PC-3 (cell line): Measurements from ENCODE around the gene CATSPERZ.

Experiments
- EZH2phosphoT487 ChIP-seq: fragments of 300-600 bp; sonication (generic); IDR thresholded peaks from 2 replicates; pipeline ENCODE4 v1.6.1; 2018; ENCODE audit warnings: mild to moderate bottlenecking, antibody characterized with exemption, low read length, borderline replicate concordance
- TF ChIP-seq, protein P1 (sequence below): fragments of 300-600 bp; sonication (generic); conservative IDR thresholded peaks from 2 replicates; pipeline ENCODE4 v1.5.1; 2017; ENCODE audit warnings: antibody characterized with exemption, low read depth, mild to moderate bottlenecking, low read length

DNA sequence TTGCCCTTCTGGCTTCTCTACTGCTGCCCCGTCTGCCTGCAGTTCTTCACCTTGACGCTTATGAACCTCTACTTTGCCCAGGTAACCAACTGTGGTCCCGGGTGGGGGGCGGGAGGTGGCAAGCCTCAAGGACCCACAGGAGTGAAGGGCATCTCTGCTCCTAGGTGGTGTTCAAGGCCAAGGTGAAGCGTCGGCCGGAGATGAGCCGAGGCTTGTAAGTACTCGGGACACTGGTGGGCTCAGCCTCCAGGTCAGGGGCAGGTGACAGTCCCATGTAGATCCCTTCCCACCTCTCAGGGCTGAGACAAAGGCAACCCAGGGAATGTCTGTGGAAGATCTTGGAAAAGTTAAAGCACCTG, 13.4 kb upstream of the CATSPERZ start:
- TF ChIP-seq, protein P1, sequence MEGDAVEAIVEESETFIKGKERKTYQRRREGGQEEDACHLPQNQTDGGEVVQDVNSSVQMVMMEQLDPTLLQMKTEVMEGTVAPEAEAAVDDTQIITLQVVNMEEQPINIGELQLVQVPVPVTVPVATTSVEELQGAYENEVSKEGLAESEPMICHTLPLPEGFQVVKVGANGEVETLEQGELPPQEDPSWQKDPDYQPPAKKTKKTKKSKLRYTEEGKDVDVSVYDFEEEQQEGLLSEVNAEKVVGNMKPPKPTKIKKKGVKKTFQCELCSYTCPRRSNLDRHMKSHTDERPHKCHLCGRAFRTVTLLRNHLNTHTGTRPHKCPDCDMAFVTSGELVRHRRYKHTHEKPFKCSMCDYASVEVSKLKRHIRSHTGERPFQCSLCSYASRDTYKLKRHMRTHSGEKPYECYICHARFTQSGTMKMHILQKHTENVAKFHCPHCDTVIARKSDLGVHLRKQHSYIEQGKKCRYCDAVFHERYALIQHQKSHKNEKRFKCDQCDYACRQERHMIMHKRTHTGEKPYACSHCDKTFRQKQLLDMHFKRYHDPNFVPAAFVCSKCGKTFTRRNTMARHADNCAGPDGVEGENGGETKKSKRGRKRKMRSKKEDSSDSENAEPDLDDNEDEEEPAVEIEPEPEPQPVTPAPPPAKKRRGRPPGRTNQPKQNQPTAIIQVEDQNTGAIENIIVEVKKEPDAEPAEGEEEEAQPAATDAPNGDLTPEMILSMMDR = no peak
- TF ChIP-seq EZH2phosphoT487 = no peak
